Subcutaneous adipose tissue (tissue), 4 donors: ENCODE results near the gene CHCHD1. TPM values are rescaled to one million over a fixed set of nuclear protein-coding genes. Genes with fewer than 3 reads are reported as not detected.

Experiments used
- CTCF ChIP-seq: fragments of 450-650 bp; IDR thresholded peaks from one replicate; pipeline ENCODE4 v1.5.1; 2016; ENCODE audit warnings: low read depth, mild to moderate bottlenecking, control low read depth, antibody characterized with exemption, moderate library complexity
- total RNA-seq, 4 donors: library from RNA; depleted of rRNA; stranded (reverse); fragments of >200 nt; gene quantifications; one replicate each; pipeline ENCODE4 v1.1.0, GENCODE V29; 2016

The CHCHD1 gene
- total RNA-seq, 4 donors from 2014 or later = 18.0 to 61.0 (median 21.2) TPM

GRCh38 chr10:73816917-73817729 lies 35.3 kb downstream of the CHCHD1 start:
- no peak for TF ChIP-seq CTCF

- no peak for TF ChIP-seq CTCF
These were observed 36.0 kb downstream of the CHCHD1 start for GRCh38 chr10:73817826-73818225.

- no peak for TF ChIP-seq CTCF
These were observed 36.6 kb downstream of the CHCHD1 start for GRCh38 chr10:73818402-73818801.

GRCh38 chr10:73819081-73819480 lies 37.2 kb downstream of the CHCHD1 start:
- TF ChIP-seq CTCF = no peak

GRCh38 chr10:73819513-73820093 lies 37.8 kb downstream of the CHCHD1 start:
- no peak for TF ChIP-seq CTCF

GRCh38 chr10:73823391-73823790 lies 41.5 kb downstream of the CHCHD1 start:
- no peak for TF ChIP-seq CTCF

GRCh38 chr10:73824146-73824725 lies 42.4 kb downstream of the CHCHD1 start:
- no peak for TF ChIP-seq CTCF
